ENCODE data around the gene VWCE.
"Not testable (repeated sequence)": the region's sequence is repeated elsewhere in the genome, so short reads cannot be mapped to it uniquely, and the experiment has no call there.

Gene VWCE

DNA sequence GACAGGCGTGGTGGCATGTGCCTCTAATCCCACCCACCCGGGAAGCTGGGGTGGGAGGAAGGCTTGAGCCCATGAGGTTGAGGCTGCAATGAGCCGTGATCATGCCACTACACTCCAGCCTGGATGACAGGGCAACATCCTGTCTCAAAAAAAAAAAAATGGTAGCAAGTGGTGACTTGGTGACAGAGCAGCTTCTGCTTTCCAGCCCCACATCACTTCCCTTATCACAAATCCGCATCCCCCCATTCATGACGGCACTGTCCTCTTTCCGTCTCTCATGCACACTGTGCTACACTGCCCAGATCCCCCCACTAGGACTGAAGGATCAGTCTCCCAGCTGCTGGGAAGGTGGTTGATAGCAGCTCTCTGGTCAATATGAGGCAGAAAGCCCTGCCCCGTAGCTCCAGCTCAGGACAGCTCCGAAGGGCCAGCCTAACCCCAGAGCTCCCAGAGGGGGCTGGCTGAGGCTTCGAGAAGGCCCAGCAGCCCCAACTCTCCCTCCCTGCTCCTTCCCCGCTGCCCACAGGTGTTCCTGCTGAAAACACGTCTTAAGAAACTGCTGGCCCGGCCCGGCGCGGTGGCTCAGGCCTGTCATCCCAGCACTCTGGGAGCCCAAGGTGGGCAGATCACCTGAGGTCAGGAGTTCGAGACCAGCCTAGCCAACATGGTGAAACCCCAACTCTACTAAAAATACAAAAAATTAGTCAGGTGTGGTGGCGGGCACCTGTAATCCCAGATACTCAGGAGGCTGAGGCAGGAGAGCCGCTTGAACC lies 38.2 kb downstream of the VWCE start:
- Histone ChIP-seq H3K27ac (ENCODE audit: low read depth, low read length) (no peak overlapping the region), H3F3A (ENCODE audit: control insufficient read depth, insufficient read depth) (no peaks in the 10 kb centered on the region), H3K79me2 (ENCODE audit: control insufficient read depth, low read length) (no peaks in the 10 kb centered on the region), H3K4me2 (ENCODE audit: low read length) (no peak overlapping the region), H3K4me3 (ENCODE audit: low read length) (no peak overlapping the region), H3K27me3 (ENCODE audit: control insufficient read depth, low read length) (no peaks in the 10 kb centered on the region), H3K36me3 (ENCODE audit: control insufficient read depth, low read length) (peaks cover 7% of the 10 kb centered on the region; the same call in 1 of the 2 replicates), H4K20me1 (ENCODE audit: control insufficient read depth, insufficient read depth, low read depth, low read length) (no peaks in the 10 kb centered on the region), H3K4me1 (ENCODE audit: control insufficient read depth, low read length) (no peaks in the 10 kb centered on the region), H3K9me2 (replicated peaks; ENCODE audit: control insufficient read depth, low read length) (no peaks in the 10 kb centered on the region), H3K9me3 (ENCODE audit: control insufficient read depth, insufficient read depth, low read length) (no peaks in the 10 kb centered on the region)
- TF ChIP-seq CTCF (IDR thresholded peaks at IDR 0.05; ENCODE audit: low read depth, low read length, poor library complexity, severe bottlenecking) = no peak
- no peak for TF ChIP-seq EZH2phosphoT487 (IDR thresholded peaks at IDR 0.05; ENCODE audit: borderline replicate concordance, low read length)

- TF ChIP-seq EZH2phosphoT487 (IDR thresholded peaks at IDR 0.05; ENCODE audit: borderline replicate concordance, low read length) = no peak
- TF ChIP-seq CTCF (IDR thresholded peaks at IDR 0.05; ENCODE audit: low read depth, low read length, poor library complexity, severe bottlenecking) = peak; percentile 81
- Histone ChIP-seq H3K4me3 (ENCODE audit: low read length) (no peak overlapping the region), H3K36me3 (ENCODE audit: control insufficient read depth, low read length) (peaks cover 4% of the 10 kb centered on the region; the same call in 1 of the 2 replicates), H4K20me1 (ENCODE audit: control insufficient read depth, insufficient read depth, low read depth, low read length) (no peaks in the 10 kb centered on the region), H3K4me2 (ENCODE audit: low read length) (no peak overlapping the region), H3K27me3 (ENCODE audit: control insufficient read depth, low read length) (no peaks in the 10 kb centered on the region), H3K9me3 (ENCODE audit: control insufficient read depth, insufficient read depth, low read length) (no peaks in the 10 kb centered on the region), H3F3A (ENCODE audit: control insufficient read depth, insufficient read depth) (no peaks in the 10 kb centered on the region), H3K27ac (ENCODE audit: low read depth, low read length) (no peak overlapping the region), H3K9me2 (replicated peaks; ENCODE audit: control insufficient read depth, low read length) (no peaks in the 10 kb centered on the region), H3K79me2 (ENCODE audit: control insufficient read depth, low read length) (no peaks in the 10 kb centered on the region), H3K4me1 (ENCODE audit: control insufficient read depth, low read length) (no peaks in the 10 kb centered on the region)
Observed at GRCh38 chr11:61254403-61255025, 40.6 kb downstream of the VWCE start.

GRCh38 chr11:61252332-61252731 lies 42.8 kb downstream of the VWCE start:
- not testable (repeated sequence) for H3K4me1 ChIP-seq (ENCODE audit: control insufficient read depth, low read length); H3K4me3 ChIP-seq (ENCODE audit: low read length); H3F3A ChIP-seq (ENCODE audit: control insufficient read depth, insufficient read depth); H3K36me3 ChIP-seq (ENCODE audit: control insufficient read depth, low read length); H3K9me3 ChIP-seq (ENCODE audit: control insufficient read depth, insufficient read depth, low read length); H3K27me3 ChIP-seq (ENCODE audit: control insufficient read depth, low read length); H3K4me2 ChIP-seq (ENCODE audit: low read length); H4K20me1 ChIP-seq (ENCODE audit: control insufficient read depth, insufficient read depth, low read depth, low read length); H3K9me2 ChIP-seq (replicated peaks; ENCODE audit: control insufficient read depth, low read length); H3K27ac ChIP-seq (ENCODE audit: low read depth, low read length); H3K79me2 ChIP-seq (ENCODE audit: control insufficient read depth, low read length)

- not testable (repeated sequence) for H3K4me2 ChIP-seq (ENCODE audit: low read length); H3K9me3 ChIP-seq (ENCODE audit: control insufficient read depth, insufficient read depth, low read length); H3K36me3 ChIP-seq (ENCODE audit: control insufficient read depth, low read length); H3F3A ChIP-seq (ENCODE audit: control insufficient read depth, insufficient read depth); H4K20me1 ChIP-seq (ENCODE audit: control insufficient read depth, insufficient read depth, low read depth, low read length); H3K4me1 ChIP-seq (ENCODE audit: control insufficient read depth, low read length); H3K27ac ChIP-seq (ENCODE audit: low read depth, low read length); H3K4me3 ChIP-seq (ENCODE audit: low read length); H3K79me2 ChIP-seq (ENCODE audit: control insufficient read depth, low read length); H3K27me3 ChIP-seq (ENCODE audit: control insufficient read depth, low read length); H3K9me2 ChIP-seq (replicated peaks; ENCODE audit: control insufficient read depth, low read length)
Observed at GRCh38 chr11:61250796-61251765, 44.0 kb downstream of the VWCE start.

- H3K4me3 ChIP-seq (ENCODE audit: low read length); H3K79me2 ChIP-seq (ENCODE audit: control insufficient read depth, low read length); H4K20me1 ChIP-seq (ENCODE audit: control insufficient read depth, insufficient read depth, low read depth, low read length); H3K4me1 ChIP-seq (ENCODE audit: control insufficient read depth, low read length); H3K4me2 ChIP-seq (ENCODE audit: low read length); H3K9me3 ChIP-seq (ENCODE audit: control insufficient read depth, insufficient read depth, low read length); H3K27ac ChIP-seq (ENCODE audit: low read depth, low read length); H3F3A ChIP-seq (ENCODE audit: control insufficient read depth, insufficient read depth); H3K9me2 ChIP-seq (replicated peaks; ENCODE audit: control insufficient read depth, low read length); H3K36me3 ChIP-seq (ENCODE audit: control insufficient read depth, low read length); H3K27me3 ChIP-seq (ENCODE audit: control insufficient read depth, low read length): not testable (repeated sequence)
Observed at GRCh38 chr11:61249201-61249600, 45.9 kb downstream of the VWCE start.

GRCh38 chr11:61248071-61248470 lies 47.0 kb downstream of the VWCE start:
- H3K27ac ChIP-seq (ENCODE audit: low read depth, low read length); H3K79me2 ChIP-seq (ENCODE audit: control insufficient read depth, low read length); H3K4me3 ChIP-seq (ENCODE audit: low read length); H3K36me3 ChIP-seq (ENCODE audit: control insufficient read depth, low read length); H3K9me3 ChIP-seq (ENCODE audit: control insufficient read depth, insufficient read depth, low read length); H3K4me2 ChIP-seq (ENCODE audit: low read length); H4K20me1 ChIP-seq (ENCODE audit: control insufficient read depth, insufficient read depth, low read depth, low read length); H3K4me1 ChIP-seq (ENCODE audit: control insufficient read depth, low read length); H3K9me2 ChIP-seq (replicated peaks; ENCODE audit: control insufficient read depth, low read length); H3F3A ChIP-seq (ENCODE audit: control insufficient read depth, insufficient read depth); H3K27me3 ChIP-seq (ENCODE audit: control insufficient read depth, low read length): not testable (repeated sequence)
